ENCODE results near the gene SIX6. TPM values are rescaled to one million over a fixed set of nuclear protein-coding genes. Genes with fewer than 3 reads are reported as not detected.
A peak's percentile ranks its signal among the peaks of the same experiment; 100 is the strongest.

The SIX6 gene
- total and polyA plus RNA-seq, 4 donors: not detected

GRCh38 chr14:60514741-60515491 is 6.0 kb downstream of the SIX6 start:
- Histone ChIP-seq H3K27me3 (ENCODE audit: control insufficient read depth in 4 of 4, insufficient read depth in 4 of 4, low read length in 3 of 4) (peaks cover 5 to 36% (median 27%) of the 10 kb centered on the region in 4 donors), H3K4me3 (ENCODE audit: low read depth in 1 of 3, low read length in 3 of 3) (peak overlapping the region in 1 of 3 donors; percentile 55), H3K9me3 (ENCODE audit: control insufficient read depth in 4 of 4, low read length in 3 of 4) (peaks cover 0 to 10% (median 1%) of the 10 kb centered on the region in 4 donors), H3K9ac (ENCODE audit: low read depth in 1 of 2, low read length in 2 of 2) (no peak overlapping the region), H3K27ac (ENCODE audit: low read depth in 1 of 2, low read length in 2 of 2) (no peak overlapping the region), H3K4me1 (ENCODE audit: control insufficient read depth in 4 of 4, insufficient read depth in 4 of 4, low read length in 3 of 4) (peaks cover 12 to 27% (median 17%) of the 10 kb centered on the region in 4 donors), H3K36me3 (ENCODE audit: control insufficient read depth in 4 of 4, insufficient read depth in 3 of 4, low read depth in 1 of 4, low read length in 3 of 4) (no peaks in the 10 kb centered on the region)
- TF ChIP-seq, protein P1, sequence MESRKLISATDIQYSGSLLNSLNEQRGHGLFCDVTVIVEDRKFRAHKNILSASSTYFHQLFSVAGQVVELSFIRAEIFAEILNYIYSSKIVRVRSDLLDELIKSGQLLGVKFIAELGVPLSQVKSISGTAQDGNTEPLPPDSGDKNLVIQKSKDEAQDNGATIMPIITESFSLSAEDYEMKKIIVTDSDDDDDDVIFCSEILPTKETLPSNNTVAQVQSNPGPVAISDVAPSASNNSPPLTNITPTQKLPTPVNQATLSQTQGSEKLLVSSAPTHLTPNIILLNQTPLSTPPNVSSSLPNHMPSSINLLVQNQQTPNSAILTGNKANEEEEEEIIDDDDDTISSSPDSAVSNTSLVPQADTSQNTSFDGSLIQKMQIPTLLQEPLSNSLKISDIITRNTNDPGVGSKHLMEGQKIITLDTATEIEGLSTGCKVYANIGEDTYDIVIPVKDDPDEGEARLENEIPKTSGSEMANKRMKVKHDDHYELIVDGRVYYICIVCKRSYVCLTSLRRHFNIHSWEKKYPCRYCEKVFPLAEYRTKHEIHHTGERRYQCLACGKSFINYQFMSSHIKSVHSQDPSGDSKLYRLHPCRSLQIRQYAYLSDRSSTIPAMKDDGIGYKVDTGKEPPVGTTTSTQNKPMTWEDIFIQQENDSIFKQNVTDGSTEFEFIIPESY (IDR thresholded peaks at IDR 0.05): no peak
- TF ChIP-seq HNF4A (conservative IDR thresholded peaks at IDR 0.05): no peak
- TF ChIP-seq, protein P2, sequence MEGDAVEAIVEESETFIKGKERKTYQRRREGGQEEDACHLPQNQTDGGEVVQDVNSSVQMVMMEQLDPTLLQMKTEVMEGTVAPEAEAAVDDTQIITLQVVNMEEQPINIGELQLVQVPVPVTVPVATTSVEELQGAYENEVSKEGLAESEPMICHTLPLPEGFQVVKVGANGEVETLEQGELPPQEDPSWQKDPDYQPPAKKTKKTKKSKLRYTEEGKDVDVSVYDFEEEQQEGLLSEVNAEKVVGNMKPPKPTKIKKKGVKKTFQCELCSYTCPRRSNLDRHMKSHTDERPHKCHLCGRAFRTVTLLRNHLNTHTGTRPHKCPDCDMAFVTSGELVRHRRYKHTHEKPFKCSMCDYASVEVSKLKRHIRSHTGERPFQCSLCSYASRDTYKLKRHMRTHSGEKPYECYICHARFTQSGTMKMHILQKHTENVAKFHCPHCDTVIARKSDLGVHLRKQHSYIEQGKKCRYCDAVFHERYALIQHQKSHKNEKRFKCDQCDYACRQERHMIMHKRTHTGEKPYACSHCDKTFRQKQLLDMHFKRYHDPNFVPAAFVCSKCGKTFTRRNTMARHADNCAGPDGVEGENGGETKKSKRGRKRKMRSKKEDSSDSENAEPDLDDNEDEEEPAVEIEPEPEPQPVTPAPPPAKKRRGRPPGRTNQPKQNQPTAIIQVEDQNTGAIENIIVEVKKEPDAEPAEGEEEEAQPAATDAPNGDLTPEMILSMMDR (IDR thresholded peaks at IDR 0.05; ENCODE audit: low read depth, low read length, missing input control): peak; percentile 11
- no peak for TF ChIP-seq HNF4G (IDR thresholded peaks at IDR 0.05)
- TF ChIP-seq YY1 (IDR thresholded peaks at IDR 0.05): no peak
- 5% methylated on average over 79 of the region's 79 CpGs for WGBS
- DNase-seq (ENCODE audit: low spot score): no peak

GRCh38 chr14:60515511-60516289 is 6.8 kb downstream of the SIX6 start:
- Histone ChIP-seq H3K9ac (ENCODE audit: low read depth in 1 of 2, low read length in 2 of 2) (no peak overlapping the region), H3K27ac (ENCODE audit: low read depth in 1 of 2, low read length in 2 of 2) (no peak overlapping the region), H3K27me3 (ENCODE audit: control insufficient read depth in 4 of 4, insufficient read depth in 4 of 4, low read length in 3 of 4) (peaks cover 5 to 32% (median 21%) of the 10 kb centered on the region in 4 donors), H3K9me3 (ENCODE audit: control insufficient read depth in 4 of 4, low read length in 3 of 4) (peaks cover 0 to 10% (median 1%) of the 10 kb centered on the region in 4 donors), H3K36me3 (ENCODE audit: control insufficient read depth in 4 of 4, insufficient read depth in 3 of 4, low read depth in 1 of 4, low read length in 3 of 4) (no peaks in the 10 kb centered on the region), H3K4me1 (ENCODE audit: control insufficient read depth in 4 of 4, insufficient read depth in 4 of 4, low read length in 3 of 4) (peaks cover 6 to 20% (median 14%) of the 10 kb centered on the region in 4 donors), H3K4me3 (ENCODE audit: low read depth in 1 of 3, low read length in 3 of 3) (peak overlapping the region in 1 of 3 donors; percentile 55)
- TF ChIP-seq YY1 (IDR thresholded peaks at IDR 0.05) (no peak), FOXA2 (IDR thresholded peaks at IDR 0.05) (no peak), TAF1 (conservative IDR thresholded peaks at IDR 0.05) (no peak), RXRA (IDR thresholded peaks at IDR 0.05) (no peak), FOXA1 (IDR thresholded peaks at IDR 0.05) (no peak), HNF4A (conservative IDR thresholded peaks at IDR 0.05) (no peak), RAD21 (IDR thresholded peaks at IDR 0.05) (no peak), SP1 (IDR thresholded peaks at IDR 0.05) (no peak), NR2F2 (IDR thresholded peaks at IDR 0.05) (no peak), JUND (IDR thresholded peaks at IDR 0.05) (no peak), REST (IDR thresholded peaks at IDR 0.05) (no peak), HNF4G (IDR thresholded peaks at IDR 0.05) (no peak), GABPA (IDR thresholded peaks at IDR 0.05 in 1 of 2, conservative IDR thresholded peaks at IDR 0.05 in 1 of 2) (no peak), ATF3 (IDR thresholded peaks at IDR 0.05) (no peak)
- TF ChIP-seq, protein P2 (IDR thresholded peaks at IDR 0.05; ENCODE audit: low read depth, low read length, missing input control): no peak
- TF ChIP-seq, protein P3, sequence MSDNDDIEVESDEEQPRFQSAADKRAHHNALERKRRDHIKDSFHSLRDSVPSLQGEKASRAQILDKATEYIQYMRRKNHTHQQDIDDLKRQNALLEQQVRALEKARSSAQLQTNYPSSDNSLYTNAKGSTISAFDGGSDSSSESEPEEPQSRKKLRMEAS (IDR thresholded peaks at IDR 0.05): no peak
- TF ChIP-seq, protein P1 (IDR thresholded peaks at IDR 0.05): no peak
- WGBS: 14% methylated on average over 66 of the region's 66 CpGs
- no peak for DNase-seq (ENCODE audit: low spot score)
